OCI-LY1 (cell line): ENCODE data around the gene MCM8.

Experiments
- CTCF ChIP-seq: fragments of 200-600 bp; sonication (generic), shearing (Covaris generic); IDR thresholded peaks from 2 replicates; pipeline ENCODE4 v1.5.1; 2017; ENCODE audit warnings: mild to moderate bottlenecking, antibody characterized with exemption, low read length, moderate library complexity, mixed read lengths
- EZH2 ChIP-seq: fragments of 200-600 bp; sonication (generic), shearing (Covaris generic); IDR thresholded peaks from 2 replicates; pipeline ENCODE4 v1.8.0; 2017; ENCODE audit warnings: borderline replicate concordance, mixed run types, mild to moderate bottlenecking, antibody characterized with exemption, low read length, moderate library complexity, mixed read lengths

GRCh38 chr20:6034134-6034969 is 83.9 kb downstream of the MCM8 start:
- TF ChIP-seq CTCF = no peak
- no peak for TF ChIP-seq EZH2
